Liver (tissue), 9 donors: Measurements from ENCODE around the gene WEE1. TPM values are rescaled to one million over a fixed set of nuclear protein-coding genes. Genes with fewer than 3 reads are reported as not detected.
"Not testable (repeated sequence)": the region's sequence is repeated elsewhere in the genome, so short reads cannot be mapped to it uniquely, and the experiment has no call there.

Experiments used
- DNase-seq: peaks from one replicate; pipeline ENCODE4 v3.0.0-alpha.2; 2017; ENCODE audit warnings: low spot score
- H3K27ac ChIP-seq, 2 donors: one replicate each; pipeline ENCODE4 v1.7.0; 2013; ENCODE audit warnings: inconsistent platforms in 2 of 2, low read length in 2 of 2, control low read depth in 1 of 2, low read depth in 1 of 2, mild to moderate bottlenecking in 1 of 2
- H3K27me3 ChIP-seq, 4 donors: one replicate each; pipeline versions ENCODE4 v1.6.1 to v1.7.0; 2013; ENCODE audit warnings: low read length in 3 of 4, inconsistent platforms in 1 of 4, mild to moderate bottlenecking in 1 of 4, moderate library complexity in 1 of 4; ENCODE audit not compliant: control insufficient read depth in 4 of 4, insufficient read depth in 4 of 4
- H3K36me3 ChIP-seq, 4 donors: one replicate each; pipeline versions ENCODE4 v1.6.1 to v1.7.0; 2013; ENCODE audit warnings: low read length in 3 of 4, mild to moderate bottlenecking in 3 of 4, low read depth in 1 of 4, moderate library complexity in 1 of 4; ENCODE audit not compliant: control insufficient read depth in 4 of 4, insufficient read depth in 3 of 4
- H3K4me1 ChIP-seq, 4 donors: one replicate each; pipeline versions ENCODE4 v1.6.1 to v1.7.0; 2013; ENCODE audit warnings: low read length in 3 of 4, mild to moderate bottlenecking in 3 of 4, moderate library complexity in 1 of 4; ENCODE audit not compliant: control insufficient read depth in 4 of 4, insufficient read depth in 4 of 4
- H3K4me3 ChIP-seq, 3 donors: one replicate each; pipeline versions ENCODE4 v1.6.1 to v1.7.0; 2013; ENCODE audit warnings: low read length in 3 of 3, control low read depth in 1 of 3, low read depth in 1 of 3, mild to moderate bottlenecking in 1 of 3
- H3K9ac ChIP-seq, 2 donors: one replicate each; pipeline ENCODE4 v1.7.0; 2013; ENCODE audit warnings: low read length in 2 of 2, mild to moderate bottlenecking in 2 of 2, moderate library complexity in 2 of 2, control low read depth in 1 of 2, low read depth in 1 of 2
- H3K9me3 ChIP-seq, 4 donors: one replicate each; pipeline versions ENCODE4 v1.6.1 to v1.7.0; 2013; ENCODE audit warnings: low read length in 3 of 4; ENCODE audit not compliant: control insufficient read depth in 4 of 4
- EGR1 ChIP-seq, 2 donors: IDR thresholded peaks; 2 replicates each; pipeline ENCODE4 v1.6.1; 2016 to 2018; ENCODE audit warnings: antibody characterized with exemption in 2 of 2, low read depth in 2 of 2
- FOXA1 ChIP-seq: IDR thresholded peaks from 2 replicates; pipeline ENCODE4 v1.6.1; 2016; ENCODE audit warnings: antibody characterized with exemption
- FOXA2 ChIP-seq: IDR thresholded peaks from 2 replicates; pipeline ENCODE4 v1.6.1; 2016; ENCODE audit warnings: antibody characterized with exemption
- GABPA ChIP-seq, 2 donors: IDR thresholded peaks in 1 of 2; conservative IDR thresholded peaks in 1 of 2; 2 replicates each; pipeline ENCODE4 v1.6.1; 2016; ENCODE audit warnings: antibody characterized with exemption in 2 of 2, mild to moderate bottlenecking in 1 of 2, moderate library complexity in 1 of 2
- HNF4A ChIP-seq, 2 donors: conservative IDR thresholded peaks; 2 replicates each; pipeline ENCODE4 v1.6.1; 2016; ENCODE audit warnings: antibody characterized with exemption in 2 of 2, mild to moderate bottlenecking in 2 of 2
- MAX ChIP-seq: IDR thresholded peaks from 2 replicates; pipeline ENCODE4 v1.6.1; 2016; ENCODE audit warnings: antibody characterized with exemption
- NR2F2 ChIP-seq: IDR thresholded peaks from 2 replicates; pipeline ENCODE4 v1.6.1; 2016; ENCODE audit warnings: antibody characterized with exemption
- YY1 ChIP-seq: IDR thresholded peaks from 2 replicates; pipeline ENCODE4 v1.6.1; 2016; ENCODE audit warnings: antibody characterized with exemption, mild to moderate bottlenecking
- ZBTB33 ChIP-seq: IDR thresholded peaks from 2 replicates; pipeline ENCODE4 v1.6.1; 2016; ENCODE audit warnings: antibody characterized with exemption
- WGBS: extraction: QIAGEN DNeasy Blood & Tissue Kit; methylation state at CpG from one replicate; pipeline ENCODE4 v1.1.7; 2013; 5-methylcytosine and 5-hydroxymethylcytosine counted together
- polyA plus RNA-seq, 2 donors: library from polyadenylated mRNA; stranded (reverse) in 1 of 2; unstranded in 1 of 2; fragments of 200-250 nt in 1 of 2; fragments of >200 nt in 1 of 2; fragmentation: Nextera tagmentation in 1 of 2; extraction: Ambion mirVana in 1 of 2; gene quantifications; one replicate each; pipeline versions ENCODE4 v1.2.1 to v1.2.3, GENCODE V29; 2013 to 2015
- total RNA-seq, 2 donors: library from RNA; depleted of rRNA; stranded (reverse); fragments of >200 nt; gene quantifications; one replicate each; pipeline ENCODE4 v1.2.3, GENCODE V29; 2014
- TF ChIP-seq, protein P1 (sequence below): IDR thresholded peaks from 2 replicates; pipeline ENCODE4 v1.6.1; 2016; ENCODE audit warnings: antibody characterized with exemption
- TF ChIP-seq, protein P2 (sequence below): IDR thresholded peaks from 2 replicates; pipeline ENCODE4 v1.6.1; 2016; ENCODE audit warnings: antibody characterized with exemption, mild to moderate bottlenecking
- donor health status: healthy.
- donor health status: healthy.
- donor health status: healthy.
- donor health status: healthy.
- donor health status: healthy.

WEE1 gene
- total and polyA plus RNA-seq, 4 donors, result 3.5 to 39.6 (median 7.1) TPM

- WGBS, result 96% methylated on average over 5 of the region's 5 CpGs
- not testable (repeated sequence) for H3K9me3 ChIP-seq, H3K4me3 ChIP-seq, H3K27ac ChIP-seq, H3K9ac ChIP-seq, H3K27me3 ChIP-seq, H3K36me3 ChIP-seq, DNase-seq, H3K4me1 ChIP-seq
These were observed 24.3 kb upstream of the WEE1 start for GRCh38 chr11:9549216-9549615.

DNA sequence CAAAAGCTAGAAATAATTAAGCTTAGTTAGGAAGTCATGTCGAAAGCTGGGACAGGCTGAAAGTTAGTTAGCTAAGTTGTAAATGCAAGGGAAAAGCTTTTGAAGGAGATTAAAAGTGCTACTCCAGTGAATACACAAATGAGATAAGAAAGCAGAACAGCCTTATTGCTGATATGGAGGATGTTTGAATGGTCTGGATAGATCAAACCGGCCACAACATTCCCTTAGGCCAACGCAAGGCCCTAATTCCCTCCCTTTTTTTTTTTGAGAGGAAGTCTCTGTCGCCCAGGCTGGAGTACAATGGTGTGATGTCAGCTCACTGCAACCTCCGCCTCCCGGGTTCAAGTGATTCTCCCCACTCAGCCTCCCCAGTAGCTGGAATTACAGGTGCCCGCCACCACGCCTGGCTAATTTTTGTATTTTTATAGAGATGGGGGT, 23.3 kb upstream of the WEE1 start:
- 85% methylated on average over 8 of the region's 8 CpGs for WGBS
- Histone ChIP-seq H3K27ac (no peak overlapping the region), H3K9ac (no peak overlapping the region), H3K4me3 (no peak overlapping the region), H3K36me3 (no peaks in the 10 kb centered on the region), H3K4me1 (no peaks in the 10 kb centered on the region), H3K27me3 (no peaks in the 10 kb centered on the region), H3K9me3 (no peaks in the 10 kb centered on the region)
- no peak for DNase-seq
- TF ChIP-seq HNF4A (conservative IDR thresholded peaks at IDR 0.05) (no peak), YY1 (no peak), GABPA (IDR thresholded peaks at IDR 0.05 in 1 of 2, conservative IDR thresholded peaks at IDR 0.05 in 1 of 2) (no peak), NR2F2 (no peak), ZBTB33 (no peak), MAX (no peak), FOXA1 (no peak), EGR1 (IDR thresholded peaks at IDR 0.05; ENCODE audit: low read depth in 2 of 2) (no peak)
- TF ChIP-seq, protein P1, sequence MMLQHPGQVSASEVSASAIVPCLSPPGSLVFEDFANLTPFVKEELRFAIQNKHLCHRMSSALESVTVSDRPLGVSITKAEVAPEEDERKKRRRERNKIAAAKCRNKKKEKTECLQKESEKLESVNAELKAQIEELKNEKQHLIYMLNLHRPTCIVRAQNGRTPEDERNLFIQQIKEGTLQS, result no peak
- TF ChIP-seq, protein P2, sequence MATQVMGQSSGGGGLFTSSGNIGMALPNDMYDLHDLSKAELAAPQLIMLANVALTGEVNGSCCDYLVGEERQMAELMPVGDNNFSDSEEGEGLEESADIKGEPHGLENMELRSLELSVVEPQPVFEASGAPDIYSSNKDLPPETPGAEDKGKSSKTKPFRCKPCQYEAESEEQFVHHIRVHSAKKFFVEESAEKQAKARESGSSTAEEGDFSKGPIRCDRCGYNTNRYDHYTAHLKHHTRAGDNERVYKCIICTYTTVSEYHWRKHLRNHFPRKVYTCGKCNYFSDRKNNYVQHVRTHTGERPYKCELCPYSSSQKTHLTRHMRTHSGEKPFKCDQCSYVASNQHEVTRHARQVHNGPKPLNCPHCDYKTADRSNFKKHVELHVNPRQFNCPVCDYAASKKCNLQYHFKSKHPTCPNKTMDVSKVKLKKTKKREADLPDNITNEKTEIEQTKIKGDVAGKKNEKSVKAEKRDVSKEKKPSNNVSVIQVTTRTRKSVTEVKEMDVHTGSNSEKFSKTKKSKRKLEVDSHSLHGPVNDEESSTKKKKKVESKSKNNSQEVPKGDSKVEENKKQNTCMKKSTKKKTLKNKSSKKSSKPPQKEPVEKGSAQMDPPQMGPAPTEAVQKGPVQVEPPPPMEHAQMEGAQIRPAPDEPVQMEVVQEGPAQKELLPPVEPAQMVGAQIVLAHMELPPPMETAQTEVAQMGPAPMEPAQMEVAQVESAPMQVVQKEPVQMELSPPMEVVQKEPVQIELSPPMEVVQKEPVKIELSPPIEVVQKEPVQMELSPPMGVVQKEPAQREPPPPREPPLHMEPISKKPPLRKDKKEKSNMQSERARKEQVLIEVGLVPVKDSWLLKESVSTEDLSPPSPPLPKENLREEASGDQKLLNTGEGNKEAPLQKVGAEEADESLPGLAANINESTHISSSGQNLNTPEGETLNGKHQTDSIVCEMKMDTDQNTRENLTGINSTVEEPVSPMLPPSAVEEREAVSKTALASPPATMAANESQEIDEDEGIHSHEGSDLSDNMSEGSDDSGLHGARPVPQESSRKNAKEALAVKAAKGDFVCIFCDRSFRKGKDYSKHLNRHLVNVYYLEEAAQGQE, result no peak

DNA sequence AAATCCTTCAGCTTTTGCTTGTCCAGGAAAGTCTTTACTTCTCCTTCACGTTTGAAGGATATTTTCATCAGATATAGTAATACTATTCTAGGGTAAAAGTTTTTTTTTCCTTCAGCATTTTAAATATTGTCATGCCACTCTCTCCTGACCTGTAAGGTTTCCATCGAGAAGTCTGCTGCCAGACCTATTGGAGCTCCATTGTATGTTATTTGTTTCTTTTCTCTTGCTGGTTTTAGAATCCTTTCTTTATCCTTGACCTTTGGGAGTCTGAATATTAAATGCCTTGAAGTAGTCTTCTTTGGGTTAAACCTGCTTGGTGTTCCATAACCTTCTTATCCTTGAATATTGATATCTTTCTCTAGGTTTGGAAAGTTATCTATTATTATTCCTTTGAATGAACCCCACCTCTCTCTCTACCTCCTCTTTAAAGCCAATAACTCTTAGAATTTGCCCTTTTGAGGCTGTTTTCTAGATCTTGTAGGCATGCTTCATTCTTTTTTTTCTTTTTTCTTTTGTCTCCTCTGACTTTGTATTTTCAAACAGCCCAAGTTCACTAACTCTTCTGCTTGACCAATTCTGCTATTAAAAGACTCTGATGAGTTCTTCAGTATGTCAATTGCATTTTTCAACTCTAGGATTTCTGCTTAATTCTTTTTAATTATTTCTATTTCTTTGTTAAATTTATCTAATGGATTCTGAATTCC, 12.0 kb upstream of the WEE1 start:
- 96% methylated on average over 2 of the region's 2 CpGs for WGBS
- Histone ChIP-seq H3K36me3 (no peaks in the 10 kb centered on the region), H3K9me3 (no peaks in the 10 kb centered on the region), H3K9ac (no peak overlapping the region), H3K4me1 (peaks cover 0 to 7% (median under 1%) of the 10 kb centered on the region in 4 donors), H3K27me3 (no peaks in the 10 kb centered on the region), H3K4me3 (no peak overlapping the region), H3K27ac (no peak overlapping the region)
- no peak for TF ChIP-seq NR2F2
- TF ChIP-seq FOXA1, result no peak
- no peak for TF ChIP-seq FOXA2
- no peak for DNase-seq
